H9 (cell line): Measurements from ENCODE around the gene ARHGEF7. TPM values are rescaled to one million over a fixed set of nuclear protein-coding genes. Genes with fewer than 3 reads are reported as not detected.
A peak's percentile ranks its signal among the peaks of the same experiment; 100 is the strongest.

Source experiments
- DNase-seq: peaks from one replicate; pipeline ENCODE4 v3.0.0-alpha.2; 2017
- H2AFZ ChIP-seq: one replicate; pipeline ENCODE4 v1.6.1; 2013; ENCODE audit warnings: mild to moderate bottlenecking, low read length, control low read depth, moderate library complexity
- H2AK5ac ChIP-seq: 2 replicates; pipeline ENCODE4 v1.6.1; 2013; ENCODE audit warnings: low read length, control low read depth, mixed read lengths; ENCODE audit not compliant: insufficient read length
- H2BK120ac ChIP-seq: one replicate; pipeline ENCODE4 v1.6.1; 2013; ENCODE audit warnings: low read depth, mild to moderate bottlenecking, low read length, control low read depth, inconsistent platforms; ENCODE audit not compliant: poor library complexity, severe bottlenecking
- H2BK12ac ChIP-seq: 2 replicates; pipeline ENCODE4 v1.6.1; 2013; ENCODE audit warnings: low read length, control low read depth, mixed read lengths, low read depth; ENCODE audit not compliant: insufficient read length
- H2BK15ac ChIP-seq: 2 replicates; pipeline ENCODE4 v1.6.1; 2013; ENCODE audit warnings: low read depth, low read length, control low read depth
- H2BK20ac ChIP-seq: one replicate; pipeline ENCODE4 v1.6.1; 2013; ENCODE audit warnings: low read depth, mild to moderate bottlenecking, low read length, control low read depth, inconsistent platforms; ENCODE audit not compliant: poor library complexity, severe bottlenecking
- H2BK5ac ChIP-seq: 2 replicates; pipeline ENCODE4 v1.6.1; 2013; ENCODE audit warnings: low read length, control low read depth, mixed read lengths; ENCODE audit not compliant: insufficient read length
- H3K14ac ChIP-seq: 2 replicates; pipeline ENCODE4 v1.6.1; 2013; ENCODE audit warnings: low read length, control low read depth; ENCODE audit not compliant: insufficient read depth
- H3K18ac ChIP-seq: 2 replicates; pipeline ENCODE4 v1.6.1; 2013; ENCODE audit warnings: low read depth, mild to moderate bottlenecking, mixed read lengths, low read length, control low read depth; ENCODE audit not compliant: insufficient read length
- H3K23ac ChIP-seq: 2 replicates; pipeline ENCODE4 v1.6.1; 2013; ENCODE audit warnings: low read length, control low read depth, mixed read lengths, low read depth; ENCODE audit not compliant: insufficient read length
- H3K23me2 ChIP-seq: 2 replicates; pipeline ENCODE4 v1.6.1; 2013; ENCODE audit warnings: low read depth, mild to moderate bottlenecking, mixed read lengths, low read length, control low read depth; ENCODE audit not compliant: insufficient read length, poor library complexity, severe bottlenecking
- H3K27ac ChIP-seq: 2 replicates; pipeline ENCODE4 v1.5.1; 2013; ENCODE audit warnings: low read length, control low read depth, mixed read lengths, low read depth; ENCODE audit not compliant: insufficient read length
- H3K27me3 ChIP-seq: 2 replicates; pipeline ENCODE4 v1.6.1; 2013; ENCODE audit warnings: low read length, control low read depth, inconsistent platforms; ENCODE audit not compliant: insufficient read depth
- H3K4ac ChIP-seq: 2 replicates; pipeline ENCODE4 v1.6.1; 2013; ENCODE audit warnings: low read depth, mild to moderate bottlenecking, control low read depth, inconsistent platforms, low read length, moderate library complexity
- H3K4me1 ChIP-seq: 2 replicates; pipeline ENCODE4 v1.6.1; 2013; ENCODE audit warnings: low read length, control low read depth, inconsistent platforms; ENCODE audit not compliant: insufficient read depth
- H3K4me2 ChIP-seq: 2 replicates; pipeline ENCODE4 v1.6.1; 2013; ENCODE audit warnings: low read length, control low read depth, mixed read lengths; ENCODE audit not compliant: insufficient read length, insufficient read depth
- H3K56ac ChIP-seq: 2 replicates; pipeline ENCODE4 v1.6.1; 2013; ENCODE audit warnings: low read depth, mild to moderate bottlenecking, mixed read lengths, low read length, control low read depth; ENCODE audit not compliant: insufficient read length
- H3K79me1 ChIP-seq: 2 replicates; pipeline ENCODE4 v1.6.1; 2013; ENCODE audit warnings: low read depth, mild to moderate bottlenecking, moderate library complexity, low read length, control low read depth, inconsistent platforms; ENCODE audit not compliant: insufficient read depth, poor library complexity, severe bottlenecking
- H3K79me2 ChIP-seq: 2 replicates; pipeline ENCODE4 v1.6.1; 2013; ENCODE audit warnings: low read length, control low read depth, inconsistent platforms; ENCODE audit not compliant: insufficient read depth
- H3K9ac ChIP-seq: 2 replicates; pipeline ENCODE4 v1.6.1; 2013; ENCODE audit warnings: low read length, control low read depth, mixed read lengths; ENCODE audit not compliant: insufficient read length; ENCODE audit errors: extremely low read depth
- H3K9me3 ChIP-seq: one replicate; pipeline ENCODE4 v1.6.1; 2013; ENCODE audit warnings: low read depth, low read length, inconsistent platforms; ENCODE audit not compliant: control insufficient read depth
- H3T11ph ChIP-seq: one replicate; pipeline ENCODE4 v1.6.1; 2013; ENCODE audit warnings: mild to moderate bottlenecking, low read length, control low read depth, inconsistent platforms
- H4K20me1 ChIP-seq: one replicate; pipeline ENCODE4 v1.6.1; 2013; ENCODE audit not compliant: control insufficient read depth, insufficient read length, insufficient read depth
- H4K5ac ChIP-seq: 2 replicates; pipeline ENCODE4 v1.6.1; 2013; ENCODE audit warnings: low read depth, mild to moderate bottlenecking, mixed read lengths, low read length, control low read depth; ENCODE audit not compliant: insufficient read length
- H4K8ac ChIP-seq: replicated peaks from 2 replicates; pipeline ENCODE4 v1.6.1; 2013; ENCODE audit warnings: low read length, control low read depth, mixed read lengths, low read depth; ENCODE audit not compliant: insufficient read length
- H4K91ac ChIP-seq: 2 replicates; pipeline ENCODE4 v1.6.1; 2013; ENCODE audit warnings: low read depth, mild to moderate bottlenecking, moderate library complexity, mixed read lengths, low read length, control low read depth; ENCODE audit not compliant: insufficient read length
- H3K27ac Mint-ChIP-seq, 3 experiments: 2 replicates in 2 of 3; 3 replicates in 1 of 3; pipeline ENCODE4 v1.8.0; 2020 to 2021; ENCODE audit warnings: mixed read lengths in 3 of 3, mild to moderate bottlenecking in 1 of 3, moderate library complexity in 1 of 3
- H3K27me3 Mint-ChIP-seq: 2 replicates; pipeline ENCODE4 v1.8.0; 2021; ENCODE audit warnings: low read depth, mild to moderate bottlenecking, moderate library complexity, mixed read lengths
- H3K36me3 Mint-ChIP-seq, 3 experiments: 2 replicates in 2 of 3; 3 replicates in 1 of 3; pipeline ENCODE4 v1.8.0; 2020 to 2021; ENCODE audit warnings: low read depth in 3 of 3, mixed read lengths in 3 of 3; ENCODE audit not compliant: insufficient read depth in 1 of 3
- H3K4me1 Mint-ChIP-seq, 2 experiments: 2 replicates each; pipeline ENCODE4 v1.8.0; 2020; ENCODE audit warnings: mixed read lengths in 2 of 2
- H3K4me3 Mint-ChIP-seq, 2 experiments: 2 replicates in 1 of 2; 3 replicates in 1 of 2; pipeline ENCODE4 v1.8.0; 2020 to 2021; ENCODE audit warnings: mild to moderate bottlenecking in 2 of 2, mixed read lengths in 2 of 2, moderate library complexity in 1 of 2
- H3K9me3 Mint-ChIP-seq, 2 experiments: 2 replicates in 1 of 2; 3 replicates in 1 of 2; pipeline ENCODE4 v1.8.0; 2020; ENCODE audit warnings: mild to moderate bottlenecking in 2 of 2, mixed read lengths in 2 of 2, moderate library complexity in 1 of 2
- WGBS: extraction: QIAGEN DNeasy Blood & Tissue Kit; methylation state at CpG from one replicate; pipeline ENCODE4 v1.1.7; 2013; ENCODE audit warnings: missing lambda C conversion rate, low lambda C conversion rate, mixed read lengths; ENCODE audit not compliant: insufficient read length; ENCODE audit errors: extremely low coverage; 5-methylcytosine and 5-hydroxymethylcytosine counted together
- total RNA-seq: library from RNA; stranded (reverse); gene quantifications from 2 replicates; pipeline ENCODE4 v1.2.1, GENCODE V29; 2021
- TF ChIP-seq, protein P1 (sequence below): fragments of 200-600 bp; sonication (generic); conservative IDR thresholded peaks from 3 replicates; pipeline ENCODE4 v1.8.0; 2021; ENCODE audit warnings: antibody characterized with exemption, mild to moderate bottlenecking

Gene ARHGEF7
- total RNA-seq, 1 experiment from 2014 or later, result 51.9 TPM

DNA sequence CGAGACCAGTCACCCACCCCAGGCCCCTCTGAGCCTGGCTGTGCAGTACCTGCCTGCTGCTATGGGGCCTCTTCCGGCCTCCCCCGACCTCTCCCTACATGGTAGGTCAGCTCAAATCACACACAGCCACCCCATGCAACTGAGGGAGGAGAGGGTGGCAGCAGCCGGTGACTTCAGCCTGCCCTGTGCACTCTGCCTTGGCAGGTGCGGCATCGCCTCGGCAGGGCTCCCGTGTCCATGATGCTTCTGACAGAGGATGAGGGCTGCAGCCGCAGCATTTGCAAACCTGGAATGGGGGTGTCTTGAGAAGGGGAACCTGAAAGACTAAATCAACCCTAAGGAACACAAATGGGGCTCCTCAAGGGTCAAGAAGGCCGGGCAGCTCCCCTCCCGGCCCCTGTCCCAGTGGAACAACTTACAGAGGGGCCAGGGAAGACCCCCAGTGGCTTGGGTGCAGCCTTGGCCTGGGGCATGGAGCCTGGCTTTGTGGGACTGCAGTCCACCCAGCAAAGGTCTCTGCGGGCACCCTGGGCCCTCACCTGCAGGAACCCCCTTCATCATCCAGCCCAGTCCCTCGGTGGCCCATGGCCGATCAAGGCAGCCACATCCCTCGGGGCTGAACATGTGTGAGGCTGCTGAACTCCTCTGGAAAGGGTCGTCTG is 212.0 kb downstream of the ARHGEF7 start:
- WGBS, result no CpG with 5 or more reads among the region's 16 CpGs
- no peaks in the 10 kb centered on the region; a peak in 1 of 5 replicates for H3K9me3 Mint-ChIP-seq
- peaks cover 5 to 7% of the 10 kb centered on the region in 2 experiments; a peak in 2 of 4 replicates for H3K4me1 Mint-ChIP-seq
- H2BK20ac ChIP-seq, result no peak overlapping the region
- no peak overlapping the region for H3K4me2 ChIP-seq
- no peaks in the 10 kb centered on the region for H3K79me2 ChIP-seq
- no peak overlapping the region for H3K56ac ChIP-seq
- peaks cover 4% of the 10 kb centered on the region for H3K27me3 Mint-ChIP-seq
- H3K36me3 Mint-ChIP-seq, result no peaks in the 10 kb centered on the region
- H2BK12ac ChIP-seq, result no peak overlapping the region
- no peak overlapping the region for H3K27ac ChIP-seq
- H3K4me3 Mint-ChIP-seq, result no peak overlapping the region
- no peak overlapping the region for H3K23ac ChIP-seq
- no peak overlapping the region for H3K27ac Mint-ChIP-seq
- TF ChIP-seq, protein P1, sequence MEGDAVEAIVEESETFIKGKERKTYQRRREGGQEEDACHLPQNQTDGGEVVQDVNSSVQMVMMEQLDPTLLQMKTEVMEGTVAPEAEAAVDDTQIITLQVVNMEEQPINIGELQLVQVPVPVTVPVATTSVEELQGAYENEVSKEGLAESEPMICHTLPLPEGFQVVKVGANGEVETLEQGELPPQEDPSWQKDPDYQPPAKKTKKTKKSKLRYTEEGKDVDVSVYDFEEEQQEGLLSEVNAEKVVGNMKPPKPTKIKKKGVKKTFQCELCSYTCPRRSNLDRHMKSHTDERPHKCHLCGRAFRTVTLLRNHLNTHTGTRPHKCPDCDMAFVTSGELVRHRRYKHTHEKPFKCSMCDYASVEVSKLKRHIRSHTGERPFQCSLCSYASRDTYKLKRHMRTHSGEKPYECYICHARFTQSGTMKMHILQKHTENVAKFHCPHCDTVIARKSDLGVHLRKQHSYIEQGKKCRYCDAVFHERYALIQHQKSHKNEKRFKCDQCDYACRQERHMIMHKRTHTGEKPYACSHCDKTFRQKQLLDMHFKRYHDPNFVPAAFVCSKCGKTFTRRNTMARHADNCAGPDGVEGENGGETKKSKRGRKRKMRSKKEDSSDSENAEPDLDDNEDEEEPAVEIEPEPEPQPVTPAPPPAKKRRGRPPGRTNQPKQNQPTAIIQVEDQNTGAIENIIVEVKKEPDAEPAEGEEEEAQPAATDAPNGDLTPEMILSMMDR, result no peak
- H2BK120ac ChIP-seq, result no peak overlapping the region
- H2BK15ac ChIP-seq, result no peak overlapping the region
- no peak overlapping the region for H3K9ac ChIP-seq
- no peak overlapping the region for H3K4ac ChIP-seq
- no peaks in the 10 kb centered on the region for H3K79me1 ChIP-seq
- no peaks in the 10 kb centered on the region for H3K4me1 ChIP-seq
- no peak overlapping the region for H2AFZ ChIP-seq
- H3K9me3 ChIP-seq, result no peaks in the 10 kb centered on the region
- H3K18ac ChIP-seq, result no peak overlapping the region
- H4K8ac ChIP-seq, result no peak overlapping the region
- H2AK5ac ChIP-seq, result no peak overlapping the region
- no peaks in the 10 kb centered on the region for H3K27me3 ChIP-seq
- peak; percentile 20 for DNase-seq
- H4K20me1 ChIP-seq, result no peaks in the 10 kb centered on the region
- no peak overlapping the region for H4K5ac ChIP-seq
- H3K14ac ChIP-seq, result no peak overlapping the region
- no peaks in the 10 kb centered on the region for H3K23me2 ChIP-seq
- H2BK5ac ChIP-seq, result no peak overlapping the region
- H4K91ac ChIP-seq, result no peak overlapping the region
- H3T11ph ChIP-seq, result no peak overlapping the region
